ENCODE data around the gene GLT8D2. TPM values are rescaled to one million over a fixed set of nuclear protein-coding genes. Genes with fewer than 3 reads are reported as not detected.

The GLT8D2 gene
- total RNA-seq, 1 donor from 2014 or later, result 19.8 TPM

DNA sequence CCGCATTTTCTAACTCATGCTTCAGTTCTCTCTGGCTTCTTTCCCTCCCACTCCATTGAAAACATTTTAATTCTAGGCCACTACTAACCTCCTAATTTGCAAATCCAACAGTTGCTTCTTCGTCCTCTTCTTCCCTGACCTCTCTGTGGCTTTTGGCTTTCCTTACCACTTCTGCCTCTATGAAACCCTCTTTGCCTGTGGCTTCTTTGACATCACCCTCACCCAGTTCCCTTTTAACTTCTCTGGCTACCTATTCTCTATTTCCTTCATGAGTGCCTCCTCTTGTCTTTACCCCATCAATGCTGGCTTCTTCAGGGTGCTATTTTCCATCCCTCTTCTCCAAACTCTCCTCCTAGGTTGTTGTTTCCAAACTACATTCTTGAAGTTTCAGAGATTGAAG lies 10.0 kb upstream of the GLT8D2 start:
- no peaks in the 10 kb centered on the region for H3K36me3 Mint-ChIP-seq
- H3K27me3 Mint-ChIP-seq, result peaks cover 46% of the 10 kb centered on the region
- DNase-seq (ENCODE audit: extremely low spot score, unreplicated experiment), result no peak
- H3K4me3 Mint-ChIP-seq, result no peak overlapping the region
- TF ChIP-seq CTCF (conservative IDR thresholded peaks at IDR 0.05), result no peak
- H3K27ac Mint-ChIP-seq, result no peak overlapping the region
- peaks cover under 1% of the 10 kb centered on the region for H3K4me1 Mint-ChIP-seq (ENCODE audit: unreplicated experiment)
- no peaks in the 10 kb centered on the region for H3K9me3 Mint-ChIP-seq

DNA sequence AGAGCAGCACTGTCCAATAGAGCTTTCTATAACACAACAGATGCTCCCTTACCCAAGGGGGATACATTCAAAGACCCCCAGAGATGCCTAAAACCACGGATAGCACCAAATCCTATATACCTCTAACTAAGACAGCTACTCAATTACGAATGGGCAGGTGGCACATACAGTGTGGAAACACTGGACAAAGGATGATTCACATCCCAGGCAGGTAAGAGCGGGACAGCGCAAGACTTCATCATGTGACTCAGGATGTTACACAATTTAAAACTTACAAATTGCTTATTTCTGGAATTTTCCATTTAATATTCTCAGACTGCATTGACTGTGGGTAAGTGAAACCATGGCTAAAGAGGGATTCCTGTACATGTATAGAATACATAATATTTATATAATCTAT lies 8.8 kb upstream of the GLT8D2 start:
- no peak overlapping the region for H3K27ac Mint-ChIP-seq
- H3K36me3 Mint-ChIP-seq, result no peaks in the 10 kb centered on the region
- peaks cover 50% of the 10 kb centered on the region for H3K27me3 Mint-ChIP-seq
- no peak for DNase-seq (ENCODE audit: extremely low spot score, unreplicated experiment)
- H3K4me3 Mint-ChIP-seq, result no peak overlapping the region
- no peak for TF ChIP-seq CTCF (conservative IDR thresholded peaks at IDR 0.05)
- H3K4me1 Mint-ChIP-seq (ENCODE audit: unreplicated experiment), result no peaks in the 10 kb centered on the region
- H3K9me3 Mint-ChIP-seq, result no peaks in the 10 kb centered on the region

GRCh38 chr12:104057771-104058197 lies 7.8 kb upstream of the GLT8D2 start:
- H3K27me3 Mint-ChIP-seq, result peaks cover 50% of the 10 kb centered on the region
- no peaks in the 10 kb centered on the region for H3K4me1 Mint-ChIP-seq (ENCODE audit: unreplicated experiment)
- no peak for DNase-seq (ENCODE audit: extremely low spot score, unreplicated experiment)
- H3K4me3 Mint-ChIP-seq, result no peak overlapping the region
- no peak overlapping the region for H3K27ac Mint-ChIP-seq
- TF ChIP-seq CTCF (conservative IDR thresholded peaks at IDR 0.05), result peak; percentile 76
- no peaks in the 10 kb centered on the region for H3K36me3 Mint-ChIP-seq
- H3K9me3 Mint-ChIP-seq, result no peaks in the 10 kb centered on the region

GRCh38 chr12:104056419-104056972 lies 6.5 kb upstream of the GLT8D2 start:
- Mint-ChIP-seq H3K4me1 (ENCODE audit: unreplicated experiment) (no peaks in the 10 kb centered on the region), H3K36me3 (no peaks in the 10 kb centered on the region), H3K27me3 (peaks cover 57% of the 10 kb centered on the region), H3K9me3 (no peaks in the 10 kb centered on the region), H3K27ac (peak overlapping the region; percentile 32), H3K4me3 (no peak overlapping the region)
- no peak for DNase-seq (ENCODE audit: extremely low spot score, unreplicated experiment)
- no peak for TF ChIP-seq CTCF (conservative IDR thresholded peaks at IDR 0.05)

GRCh38 chr12:104055686-104056388 lies 5.8 kb upstream of the GLT8D2 start:
- no peak for TF ChIP-seq CTCF (conservative IDR thresholded peaks at IDR 0.05)
- no peaks in the 10 kb centered on the region for H3K36me3 Mint-ChIP-seq
- H3K9me3 Mint-ChIP-seq, result no peaks in the 10 kb centered on the region
- H3K4me3 Mint-ChIP-seq, result no peak overlapping the region
- peak overlapping the region; percentile 32 for H3K27ac Mint-ChIP-seq
- no peak for DNase-seq (ENCODE audit: extremely low spot score, unreplicated experiment)
- H3K4me1 Mint-ChIP-seq (ENCODE audit: unreplicated experiment), result no peaks in the 10 kb centered on the region
- peaks cover 55% of the 10 kb centered on the region for H3K27me3 Mint-ChIP-seq
